HCT116 (cell line): ENCODE measurements around the gene SFXN5.

Source experiments
- CBX3 ChIP-seq: IDR thresholded peaks from 2 replicates; pipeline ENCODE4 v1.6.1; 2012; ENCODE audit warnings: low read depth
- CEBPB ChIP-seq: IDR thresholded peaks from 2 replicates; pipeline ENCODE4 v1.6.1; 2012; ENCODE audit warnings: low read depth
- EGR1 ChIP-seq: IDR thresholded peaks from 2 replicates; pipeline ENCODE4 v1.6.1; 2012; ENCODE audit warnings: low read depth
- EZH2 ChIP-seq: fragments of 200-600 bp; sonication (generic); IDR thresholded peaks from 2 replicates; pipeline ENCODE4 v1.6.1; 2017; ENCODE audit warnings: antibody characterized with exemption, mixed run types
- EZH2phosphoT487 ChIP-seq: fragments of 200-600 bp; IDR thresholded peaks from 2 replicates; pipeline ENCODE4 v1.6.1; 2018; ENCODE audit warnings: antibody characterized with exemption, borderline replicate concordance
- POLR2A ChIP-seq: IDR thresholded peaks from 2 replicates; pipeline ENCODE4 v1.7.0; 2011; ENCODE audit warnings: borderline replicate concordance; ENCODE audit not compliant: insufficient read depth, insufficient read length; ENCODE audit errors: extremely low read depth
- RAD21 ChIP-seq: IDR thresholded peaks from 2 replicates; pipeline ENCODE4 v1.6.1; 2012; ENCODE audit warnings: low read depth, mild to moderate bottlenecking
- SIN3A ChIP-seq: IDR thresholded peaks from 2 replicates; pipeline ENCODE4 v1.6.1; 2012; ENCODE audit warnings: low read depth
- SP1 ChIP-seq: IDR thresholded peaks from 2 replicates; pipeline ENCODE4 v1.6.1; 2012; ENCODE audit warnings: low read depth
- YY1 ChIP-seq: IDR thresholded peaks from 2 replicates; pipeline ENCODE4 v1.6.1; 2011; ENCODE audit warnings: low read length, low read depth, moderate library complexity, mild to moderate bottlenecking; ENCODE audit not compliant: insufficient replicate concordance; ENCODE audit errors: extremely low read depth
- TF ChIP-seq, protein P1 (sequence below): IDR thresholded peaks from 2 replicates; pipeline ENCODE4 v1.6.1; 2012
- TF ChIP-seq, protein P2 (sequence below), 3 experiments: fragments of 200-600 bp in 1 of 3; sonication (generic) in 1 of 3; IDR thresholded peaks in 2 of 3; conservative IDR thresholded peaks in 1 of 3; 2 replicates each; pipeline ENCODE4 v1.5.1; 2012 to 2017; ENCODE audit warnings: low read depth in 2 of 3, low read length in 2 of 3, antibody characterized with exemption in 1 of 3, borderline replicate concordance in 1 of 3, control low read depth in 1 of 3, mild to moderate bottlenecking in 1 of 3, mixed read lengths in 1 of 3, mixed run types in 1 of 3, moderate library complexity in 1 of 3; ENCODE audit not compliant: insufficient read depth in 1 of 3

DNA sequence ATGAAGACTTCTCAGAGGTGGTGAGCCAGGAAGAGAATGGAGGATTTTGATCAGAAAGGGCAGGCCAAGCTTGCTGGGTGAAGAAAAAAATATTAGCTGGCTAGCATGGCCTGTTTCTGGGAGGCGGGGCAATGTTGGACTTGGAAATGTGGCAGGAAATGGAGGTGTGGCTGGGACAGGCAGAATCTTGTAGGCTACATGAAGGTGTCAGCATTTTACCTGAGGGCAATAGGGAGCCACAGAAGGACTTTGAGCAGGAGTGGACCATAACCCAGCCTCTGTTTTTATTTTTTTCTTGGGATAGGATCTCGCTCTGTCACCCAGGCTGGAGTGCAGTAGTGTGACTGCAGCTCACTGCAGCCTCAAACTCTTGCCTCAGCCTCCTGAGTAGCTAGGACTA, 122.5 kb downstream of the SFXN5 start:
- TF ChIP-seq, protein P1, sequence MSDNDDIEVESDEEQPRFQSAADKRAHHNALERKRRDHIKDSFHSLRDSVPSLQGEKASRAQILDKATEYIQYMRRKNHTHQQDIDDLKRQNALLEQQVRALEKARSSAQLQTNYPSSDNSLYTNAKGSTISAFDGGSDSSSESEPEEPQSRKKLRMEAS = no peak
- TF ChIP-seq SIN3A (no peak), CBX3 (no peak), CEBPB (no peak), YY1 (no peak), EZH2 (no peak), SP1 (no peak), RAD21 (no peak), EGR1 (no peak), EZH2phosphoT487 (no peak), POLR2A (no peak)
- TF ChIP-seq, protein P2, sequence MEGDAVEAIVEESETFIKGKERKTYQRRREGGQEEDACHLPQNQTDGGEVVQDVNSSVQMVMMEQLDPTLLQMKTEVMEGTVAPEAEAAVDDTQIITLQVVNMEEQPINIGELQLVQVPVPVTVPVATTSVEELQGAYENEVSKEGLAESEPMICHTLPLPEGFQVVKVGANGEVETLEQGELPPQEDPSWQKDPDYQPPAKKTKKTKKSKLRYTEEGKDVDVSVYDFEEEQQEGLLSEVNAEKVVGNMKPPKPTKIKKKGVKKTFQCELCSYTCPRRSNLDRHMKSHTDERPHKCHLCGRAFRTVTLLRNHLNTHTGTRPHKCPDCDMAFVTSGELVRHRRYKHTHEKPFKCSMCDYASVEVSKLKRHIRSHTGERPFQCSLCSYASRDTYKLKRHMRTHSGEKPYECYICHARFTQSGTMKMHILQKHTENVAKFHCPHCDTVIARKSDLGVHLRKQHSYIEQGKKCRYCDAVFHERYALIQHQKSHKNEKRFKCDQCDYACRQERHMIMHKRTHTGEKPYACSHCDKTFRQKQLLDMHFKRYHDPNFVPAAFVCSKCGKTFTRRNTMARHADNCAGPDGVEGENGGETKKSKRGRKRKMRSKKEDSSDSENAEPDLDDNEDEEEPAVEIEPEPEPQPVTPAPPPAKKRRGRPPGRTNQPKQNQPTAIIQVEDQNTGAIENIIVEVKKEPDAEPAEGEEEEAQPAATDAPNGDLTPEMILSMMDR (IDR thresholded peaks at IDR 0.05 in 2 of 3, conservative IDR thresholded peaks at IDR 0.05 in 1 of 3; ENCODE audit: borderline replicate concordance in 1 of 3, insufficient read depth in 1 of 3, low read depth in 2 of 3, low read length in 2 of 3) = no peak
